NCI-H526 (cell line): ENCODE data around the gene CSF2RB.

Experiments used
- DNase-seq, 2 experiments: peaks; one replicate each; lab custom pipeline; 2025; lab: John Stamatoyannopoulos, UW

The CSF2RB gene

GRCh38 chr22:36921309-36922104 lies 8.1 kb downstream of the CSF2RB start:
- no peak for DNase-seq

GRCh38 chr22:36922105-36922608 lies 8.7 kb downstream of the CSF2RB start:
- no peak for DNase-seq

- DNase-seq = no peak
Observed at GRCh38 chr22:36922711-36923110, 9.3 kb downstream of the CSF2RB start.

- no peak for DNase-seq
Observed at GRCh38 chr22:36923131-36923788, 9.8 kb downstream of the CSF2RB start.

GRCh38 chr22:36924151-36924698 lies 10.8 kb downstream of the CSF2RB start:
- no peak for DNase-seq

- DNase-seq = no peak
Observed at GRCh38 chr22:36925388-36926290, 12.2 kb downstream of the CSF2RB start.

- no peak for DNase-seq
Observed at GRCh38 chr22:36926309-36926708, 12.9 kb downstream of the CSF2RB start.

GRCh38 chr22:36926721-36927435 lies 13.4 kb downstream of the CSF2RB start:
- no peak for DNase-seq

GRCh38 chr22:36927671-36928070 lies 14.2 kb downstream of the CSF2RB start:
- no peak for DNase-seq

- no peak for DNase-seq
Observed at GRCh38 chr22:36928196-36928595, 14.8 kb downstream of the CSF2RB start.

- DNase-seq = no peak
Observed at GRCh38 chr22:36928786-36929535, 15.5 kb downstream of the CSF2RB start.

- DNase-seq = no peak
Observed at GRCh38 chr22:36929621-36930020, 16.2 kb downstream of the CSF2RB start.

GRCh38 chr22:36930041-36930935 lies 16.9 kb downstream of the CSF2RB start:
- no peak for DNase-seq

GRCh38 chr22:36931446-36931845 lies 18.0 kb downstream of the CSF2RB start:
- DNase-seq = no peak

- DNase-seq = no peak
Observed at GRCh38 chr22:36933629-36934417, 20.4 kb downstream of the CSF2RB start.

- no peak for DNase-seq
Observed at GRCh38 chr22:36934418-36935312, 21.2 kb downstream of the CSF2RB start.

- no peak for DNase-seq
Observed at GRCh38 chr22:36935313-36935610, 21.8 kb downstream of the CSF2RB start.

GRCh38 chr22:36935694-36936093 lies 22.3 kb downstream of the CSF2RB start:
- DNase-seq = no peak
